Measurements from ENCODE around the gene ANO2.
"Not testable (repeated sequence)": the region's sequence is repeated elsewhere in the genome, so short reads cannot be mapped to it uniquely, and the experiment has no call there.

DNA sequence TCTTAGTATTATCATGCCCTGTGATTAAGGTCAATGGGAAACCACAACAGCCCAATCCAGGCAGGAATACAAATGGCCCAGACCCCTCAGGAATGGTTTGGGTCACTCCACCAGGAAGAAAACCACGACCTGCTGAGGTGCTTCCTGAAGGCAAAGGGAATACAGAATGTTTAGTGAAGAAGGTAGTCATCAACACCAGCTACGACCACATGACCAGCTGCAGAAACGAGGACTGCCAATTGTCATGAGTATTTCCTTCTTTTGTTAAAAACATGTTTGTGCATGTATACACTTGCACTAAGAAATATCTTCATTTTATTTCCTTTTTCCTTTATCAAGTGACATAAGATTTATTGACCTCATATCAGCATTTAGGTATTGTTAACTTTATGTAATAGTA is 119.3 kb downstream of the ANO2 start:
- not testable (repeated sequence) for TF ChIP-seq POLR2A (IDR thresholded peaks at IDR 0.05; ENCODE audit: low read length); GATA1 (IDR thresholded peaks at IDR 0.05; ENCODE audit: low read depth, low read length)
